ENCODE data around the gene LPXN. TPM values are rescaled to one million over a fixed set of nuclear protein-coding genes. Genes with fewer than 3 reads are reported as not detected.

The LPXN gene
- total and polyA plus RNA-seq, 2 donors (not counting 3 experiments of a cell fraction or from before 2014, with no cell fraction given), result 6.2 TPM

DNA sequence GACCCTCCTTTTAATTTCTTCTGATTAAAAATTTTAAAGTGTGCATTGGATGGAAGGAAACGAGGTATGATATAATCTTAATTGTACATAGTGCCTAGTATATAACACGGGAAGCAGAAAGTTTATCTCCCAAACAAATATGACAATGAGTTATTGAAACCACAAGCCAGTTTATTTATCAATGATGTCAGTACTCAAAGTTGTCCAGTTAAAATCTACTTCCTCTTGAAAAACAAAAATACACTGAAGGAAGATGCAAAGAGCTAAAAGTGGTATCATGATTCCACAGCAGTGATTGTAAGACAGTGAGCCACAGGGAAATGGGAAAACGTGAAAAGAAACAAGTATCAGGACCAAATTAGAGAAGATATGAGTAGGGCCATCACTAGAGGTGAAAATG, 48.9 kb downstream of the LPXN start:
- no peaks in the 10 kb centered on the region for H3K36me3 ChIP-seq (ENCODE audit: control insufficient read depth in 2 of 2, extremely low read depth in 1 of 2, insufficient read depth in 2 of 2, low read length in 2 of 2)
- H3K79me2 ChIP-seq (ENCODE audit: control insufficient read depth, insufficient read depth, low read length), result no peaks in the 10 kb centered on the region
- TF ChIP-seq EZH2 (IDR thresholded peaks at IDR 0.05; ENCODE audit: borderline replicate concordance, low read depth, low read length, severe bottlenecking) (no peak), GATA2 (IDR thresholded peaks at IDR 0.05; ENCODE audit: insufficient read depth, insufficient read length, low read depth, low read length) (no peak), POLR2A (IDR thresholded peaks at IDR 0.05; ENCODE audit: low read depth, low read length) (no peak), POLR2AphosphoS5 (IDR thresholded peaks at IDR 0.05; ENCODE audit: insufficient read depth, low read depth, low read length) (no peak), MYC (IDR thresholded peaks at IDR 0.05; ENCODE audit: low read depth, low read length) (no peak), FOS (IDR thresholded peaks at IDR 0.05; ENCODE audit: borderline replicate concordance, insufficient read depth, low read length) (no peak), JUN (IDR thresholded peaks at IDR 0.05; ENCODE audit: borderline replicate concordance, insufficient read depth, insufficient read length, low read depth) (no peak)
- TF ChIP-seq, protein P1, sequence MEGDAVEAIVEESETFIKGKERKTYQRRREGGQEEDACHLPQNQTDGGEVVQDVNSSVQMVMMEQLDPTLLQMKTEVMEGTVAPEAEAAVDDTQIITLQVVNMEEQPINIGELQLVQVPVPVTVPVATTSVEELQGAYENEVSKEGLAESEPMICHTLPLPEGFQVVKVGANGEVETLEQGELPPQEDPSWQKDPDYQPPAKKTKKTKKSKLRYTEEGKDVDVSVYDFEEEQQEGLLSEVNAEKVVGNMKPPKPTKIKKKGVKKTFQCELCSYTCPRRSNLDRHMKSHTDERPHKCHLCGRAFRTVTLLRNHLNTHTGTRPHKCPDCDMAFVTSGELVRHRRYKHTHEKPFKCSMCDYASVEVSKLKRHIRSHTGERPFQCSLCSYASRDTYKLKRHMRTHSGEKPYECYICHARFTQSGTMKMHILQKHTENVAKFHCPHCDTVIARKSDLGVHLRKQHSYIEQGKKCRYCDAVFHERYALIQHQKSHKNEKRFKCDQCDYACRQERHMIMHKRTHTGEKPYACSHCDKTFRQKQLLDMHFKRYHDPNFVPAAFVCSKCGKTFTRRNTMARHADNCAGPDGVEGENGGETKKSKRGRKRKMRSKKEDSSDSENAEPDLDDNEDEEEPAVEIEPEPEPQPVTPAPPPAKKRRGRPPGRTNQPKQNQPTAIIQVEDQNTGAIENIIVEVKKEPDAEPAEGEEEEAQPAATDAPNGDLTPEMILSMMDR (IDR thresholded peaks at IDR 0.05; ENCODE audit: extremely low read depth in 1 of 2, insufficient read depth in 1 of 2, low read depth in 1 of 2, low read length in 2 of 2), result no peak
- TF ChIP-seq, protein P2, sequence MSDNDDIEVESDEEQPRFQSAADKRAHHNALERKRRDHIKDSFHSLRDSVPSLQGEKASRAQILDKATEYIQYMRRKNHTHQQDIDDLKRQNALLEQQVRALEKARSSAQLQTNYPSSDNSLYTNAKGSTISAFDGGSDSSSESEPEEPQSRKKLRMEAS (IDR thresholded peaks at IDR 0.05; ENCODE audit: insufficient read depth, insufficient read length), result no peak
- H2AFZ ChIP-seq (ENCODE audit: low read depth, low read length), result no peak overlapping the region
- DNase-seq (ENCODE audit: low read depth, low spot score) (no peak), FAIRE-seq (no peak)
- intact Hi-C loops (cut with micrococcal nuclease), result no loop called here
- ChIA-PET POLR2A (no interaction called here), CTCF (interaction anchor here (0.7 to 2.4 kb wide), 3 partner anchors 42 to 632 kb away, joined by 3 to 10 read pairs (median 10); no protein-coding TSS in a partner anchor)
- H4K20me1 ChIP-seq (replicated peaks; ENCODE audit: control insufficient read depth, extremely low read depth, insufficient read depth, low read length), result no peaks in the 10 kb centered on the region
- no peaks in the 10 kb centered on the region for H3K4me1 ChIP-seq (ENCODE audit: control insufficient read depth, extremely low read depth, insufficient read depth, low read length)
- H3K9me3 ChIP-seq (replicated peaks; ENCODE audit: control insufficient read depth, insufficient read depth, low read length), result no peaks in the 10 kb centered on the region
- no peak overlapping the region for H3K4me2 ChIP-seq (ENCODE audit: insufficient read depth, low read length)
- no peak overlapping the region for H3K9ac ChIP-seq (replicated peaks; ENCODE audit: extremely low read depth, insufficient read depth, low read length)
- no peak overlapping the region for H3K4me3 ChIP-seq (replicated peaks in 1 of 3; ENCODE audit: insufficient read depth in 1 of 3, low read depth in 1 of 3, low read length in 3 of 3)
- no peak overlapping the region for H3K27ac ChIP-seq (ENCODE audit: insufficient read depth, low read depth, low read length)
- H3K27me3 ChIP-seq (ENCODE audit: control insufficient read depth in 2 of 2, insufficient read depth in 2 of 2, low read length in 2 of 2), result peaks cover 0 to 4% of the 10 kb centered on the region in 2 experiments
- dilution Hi-C loops (cut with MboI; ENCODE audit: extremely low pct_ligation_motif_present, low sequenced_read_pairs), result no loop called here
- H3K9me1 ChIP-seq (replicated peaks; ENCODE audit: control insufficient read depth, extremely low read depth, insufficient read depth, low read length), result no peaks in the 10 kb centered on the region
- BruUV-seq (replicated peaks), result no TSS peak

Data from endothelial cell of umbilical vein (primary cell).